ENCODE measurements around the gene LIME1.

Gene LIME1

DNA sequence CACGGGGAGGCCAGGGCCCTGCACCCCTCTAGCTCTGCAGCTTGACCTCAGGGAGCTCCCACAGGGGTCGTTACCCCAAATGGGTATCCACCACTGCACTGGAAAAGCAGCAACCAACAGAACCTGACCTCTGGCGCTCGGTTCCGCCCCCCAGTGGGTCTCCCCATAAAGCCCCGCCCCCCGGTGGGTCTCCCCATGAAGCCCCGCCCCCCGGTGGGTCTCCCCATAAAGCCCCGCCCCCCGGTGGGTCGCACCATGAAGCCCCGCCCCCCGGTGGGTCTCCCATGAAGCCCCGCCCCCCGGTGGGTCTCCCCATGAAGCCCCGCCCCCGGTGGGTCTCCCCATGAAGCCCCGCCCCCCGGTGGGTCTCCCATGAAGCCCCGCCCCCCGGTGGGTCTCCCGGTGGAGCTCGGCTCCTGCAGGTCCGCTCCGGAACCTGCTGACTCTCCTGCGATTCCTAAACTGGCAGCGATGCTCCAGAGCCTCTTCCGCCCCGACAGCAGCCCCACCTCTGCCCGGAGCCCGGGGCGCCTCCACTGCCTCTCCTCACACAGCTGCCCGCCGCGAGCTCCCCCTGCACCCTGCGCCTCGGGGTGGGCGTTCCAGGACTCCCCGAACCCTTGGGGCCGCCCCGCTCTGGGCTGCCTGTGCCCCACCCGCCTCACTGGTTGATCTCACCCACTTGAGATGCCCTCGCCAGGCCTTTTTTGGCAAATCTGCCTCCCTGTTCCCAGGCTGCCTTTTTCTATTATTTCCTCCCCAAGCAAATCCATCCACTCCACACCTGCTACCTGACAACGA is 15.2 kb downstream of the LIME1 start:
- DNase-seq = no peak

DNA sequence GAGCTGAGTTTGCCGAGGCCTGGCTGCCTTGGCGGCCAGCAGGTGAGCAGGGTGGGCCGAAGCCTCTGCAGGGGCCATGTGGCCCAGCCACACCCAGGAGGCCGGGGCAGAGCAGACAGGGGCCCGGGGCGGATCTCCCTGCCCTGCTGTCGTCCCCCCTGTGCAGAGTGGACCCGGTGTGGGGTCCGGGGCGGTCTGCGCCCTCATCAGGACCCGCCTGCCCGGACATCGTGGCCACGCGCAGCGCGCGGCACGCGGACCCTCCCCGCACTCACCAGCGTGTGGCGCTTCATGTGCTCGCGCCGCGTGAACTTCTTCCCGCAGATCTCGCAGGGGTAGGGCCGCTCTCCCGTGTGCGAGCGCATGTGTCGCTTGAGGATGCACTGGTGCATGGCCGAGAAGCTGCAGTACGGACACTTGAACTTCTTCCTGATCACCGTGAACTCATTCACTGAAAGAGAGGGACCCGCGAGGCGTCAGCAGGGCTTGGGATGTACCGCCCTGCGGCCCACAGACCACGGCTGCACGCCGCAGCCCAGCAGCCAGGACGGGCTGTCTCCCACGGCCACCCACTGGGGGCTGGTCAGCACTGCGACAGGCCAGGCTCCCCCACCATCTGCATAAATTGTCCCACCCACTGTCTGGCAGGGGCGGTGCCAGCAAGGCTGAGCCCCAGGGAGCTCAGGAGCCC is 16.1 kb downstream of the LIME1 start:
- no peak for DNase-seq

DNA sequence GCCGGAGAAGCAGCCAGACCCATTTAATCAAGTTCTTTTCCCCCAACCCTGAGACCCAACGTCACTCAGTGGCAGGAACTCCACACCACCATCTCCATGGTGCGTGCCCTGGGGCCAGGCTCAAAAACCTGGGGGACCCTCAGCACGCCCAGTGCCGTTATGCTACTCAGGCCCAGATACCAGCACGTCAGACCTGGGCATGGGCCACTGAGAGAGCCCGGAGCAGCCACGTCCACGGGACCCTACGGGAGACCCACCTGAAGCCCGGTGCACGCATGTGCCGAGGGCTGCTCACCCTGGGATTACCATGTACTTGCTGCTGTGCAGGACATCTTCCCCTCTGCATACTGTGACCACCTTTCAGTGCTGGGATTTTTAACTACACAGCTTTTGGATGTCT is 16.9 kb downstream of the LIME1 start:
- no peak for DNase-seq

DNA sequence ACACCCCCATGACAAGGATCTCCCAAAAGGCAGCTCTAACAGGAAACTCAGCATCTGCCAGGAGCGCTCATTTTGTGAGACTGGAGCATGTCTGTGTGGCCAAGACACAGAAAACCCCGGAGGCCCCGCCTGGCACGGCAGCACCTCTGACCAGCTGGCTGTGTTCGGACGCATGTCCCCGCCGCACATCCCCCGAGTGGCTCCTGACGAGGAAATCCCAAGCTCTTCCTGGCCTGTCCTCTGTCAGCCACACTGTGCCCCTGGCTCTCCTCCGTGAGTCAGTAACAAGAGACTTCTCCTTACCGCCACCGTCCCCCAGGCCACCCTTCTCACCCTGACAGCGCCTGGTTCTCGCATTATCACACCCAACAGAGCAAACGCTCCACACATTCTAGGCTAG is 17.5 kb downstream of the LIME1 start:
- DNase-seq = no peak

- no peak for DNase-seq
Observed at GRCh38 chr20:63755933-63756647, 19.6 kb downstream of the LIME1 start.

DNA sequence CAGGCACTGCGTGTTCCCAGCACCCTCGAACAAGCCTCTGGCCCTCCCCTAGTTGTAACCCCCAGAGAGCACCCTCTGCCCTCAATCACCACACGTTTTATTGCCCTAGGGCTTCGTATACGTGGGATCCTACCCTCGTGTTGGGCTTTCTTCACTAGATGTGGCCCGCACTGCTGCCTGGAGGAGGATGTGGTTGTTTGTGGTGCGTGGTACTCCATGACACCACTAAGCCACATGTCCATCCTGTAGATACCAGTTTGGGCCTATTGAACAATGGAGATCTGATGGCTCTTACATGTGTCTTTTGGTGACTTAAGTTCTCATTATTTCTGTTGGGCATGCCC is 20.2 kb downstream of the LIME1 start:
- no peak for DNase-seq

DNA sequence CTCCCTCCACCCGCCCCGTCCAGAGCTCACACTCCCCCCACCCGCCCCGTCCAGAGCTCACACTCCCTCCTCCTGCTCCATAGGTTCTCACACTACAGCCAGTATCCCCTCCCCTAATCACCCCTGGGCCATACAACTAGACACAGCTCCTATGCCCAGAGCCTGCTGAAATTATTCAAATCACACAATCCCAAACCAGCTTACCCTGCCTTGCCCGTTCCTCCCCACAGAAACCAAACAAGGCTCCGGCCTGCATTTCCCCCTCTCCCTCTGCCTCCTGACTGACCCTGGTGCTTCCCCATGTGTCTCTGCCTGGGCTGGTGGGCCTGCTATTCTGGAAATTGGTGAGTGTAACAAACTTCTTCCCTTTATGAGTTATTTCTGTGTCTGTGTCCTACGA is 21.7 kb downstream of the LIME1 start:
- DNase-seq = no peak

DNA sequence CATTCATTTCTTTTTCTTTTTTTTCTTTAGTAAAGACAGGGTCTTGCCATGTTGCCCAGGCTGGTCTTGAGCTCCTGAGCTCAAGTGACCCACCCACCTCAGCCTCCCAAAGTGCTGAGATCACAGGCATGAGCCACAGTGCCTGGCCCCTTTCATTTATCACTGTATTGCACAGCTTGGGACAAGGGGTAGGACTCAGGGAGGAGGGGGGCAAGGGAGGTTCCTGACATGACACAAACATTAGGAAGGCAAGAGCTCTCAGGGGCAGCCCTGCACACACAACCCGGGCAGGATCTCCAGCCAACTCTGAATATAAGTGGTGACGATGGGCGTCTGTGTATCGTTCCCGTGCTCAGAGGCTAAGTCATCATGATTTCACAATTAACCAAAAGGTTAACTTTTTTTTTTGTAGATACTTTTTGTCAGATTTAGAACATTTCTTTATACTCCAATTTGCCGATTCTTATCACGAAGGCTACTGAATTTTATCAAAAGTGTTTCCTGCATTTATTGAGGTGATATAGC is 23.0 kb downstream of the LIME1 start:
- no peak for DNase-seq

- no peak for DNase-seq
Observed at GRCh38 chr20:63765082-63765873, 28.8 kb downstream of the LIME1 start.

- no peak for DNase-seq
Observed at GRCh38 chr20:63765902-63766301, 29.4 kb downstream of the LIME1 start.

DNA sequence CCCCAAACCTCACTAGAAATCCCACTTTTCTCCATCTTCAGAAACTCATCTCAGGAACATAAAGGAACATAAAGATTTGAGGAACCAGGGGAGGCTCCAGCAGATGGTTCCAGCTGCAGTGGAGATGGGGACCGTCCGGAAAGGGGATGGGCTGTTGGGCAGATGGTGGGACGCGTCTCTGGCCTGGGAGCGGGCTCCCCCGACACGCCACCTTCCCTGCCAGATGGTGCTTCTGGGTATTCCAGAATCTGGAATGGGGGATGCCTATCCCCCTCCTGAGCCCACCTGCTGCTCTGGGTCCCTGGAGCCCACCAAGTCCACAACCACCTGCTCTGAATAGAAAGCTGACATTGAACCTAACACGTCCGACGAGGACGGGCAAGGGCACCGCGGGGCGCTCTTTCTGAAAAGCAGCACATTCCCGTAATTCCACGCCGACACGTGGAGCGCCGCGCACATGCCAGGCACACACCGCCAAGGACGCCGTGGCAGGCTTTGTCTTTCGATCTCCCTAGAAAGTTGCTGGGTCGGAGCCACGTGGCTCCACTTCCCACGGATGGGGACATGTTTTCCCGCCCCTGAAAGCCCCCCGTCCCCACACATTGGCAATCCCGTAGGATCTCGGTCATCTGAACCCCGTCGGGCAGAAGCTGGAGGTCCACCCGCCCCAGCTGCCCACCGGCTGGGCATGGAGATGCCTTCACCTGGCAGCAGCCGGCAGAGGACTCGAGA is 30.4 kb downstream of the LIME1 start:
- DNase-seq = no peak

- no peak for DNase-seq
Observed at GRCh38 chr20:63767456-63767855, 31.0 kb downstream of the LIME1 start.

GRCh38 chr20:63767886-63768285 is 31.4 kb downstream of the LIME1 start:
- DNase-seq = no peak

DNA sequence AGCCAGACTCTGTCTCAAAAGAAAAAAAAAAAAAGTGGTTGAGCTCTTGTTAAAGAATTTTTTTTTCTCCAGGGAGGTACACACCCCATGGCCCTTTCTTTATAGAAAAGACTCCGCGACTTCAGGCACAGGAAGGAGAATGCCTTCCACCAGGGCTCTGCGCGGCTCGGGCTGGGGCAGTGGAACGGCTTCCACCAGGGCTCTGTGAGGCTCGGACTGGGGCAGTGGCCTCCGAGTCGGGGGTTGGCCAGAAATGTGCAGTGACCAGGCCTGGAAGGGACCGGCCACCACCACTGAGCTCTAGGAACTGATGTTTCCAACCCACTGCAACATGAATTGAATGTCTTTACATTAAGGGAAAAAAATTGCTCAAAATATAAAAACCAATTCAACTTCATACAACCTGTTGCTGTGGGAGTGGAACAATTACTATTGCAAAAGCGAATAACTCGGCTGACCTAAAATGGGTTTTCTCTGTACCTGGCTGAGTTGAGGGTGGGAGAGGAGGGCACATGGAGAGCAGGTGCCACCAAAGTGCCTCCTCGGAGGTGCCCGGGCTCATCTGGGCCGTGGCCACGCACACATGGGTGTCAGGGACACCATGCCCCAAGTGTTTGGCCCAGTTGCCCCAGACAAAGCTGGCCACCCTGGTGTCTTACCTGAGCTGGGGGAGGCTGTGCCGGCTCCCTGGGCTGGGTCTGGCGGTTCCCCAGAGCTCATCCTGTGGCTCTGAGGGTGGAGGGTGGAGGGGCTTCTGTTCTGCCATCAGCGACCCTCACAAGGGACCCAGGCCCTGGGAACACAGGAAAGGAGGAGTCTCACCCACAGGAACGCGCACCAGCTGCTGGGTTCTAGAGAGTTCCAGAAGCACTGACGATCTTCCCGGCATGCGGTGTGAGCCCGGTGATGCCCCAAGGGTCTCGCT is 32.4 kb downstream of the LIME1 start:
- no peak for DNase-seq

DNA sequence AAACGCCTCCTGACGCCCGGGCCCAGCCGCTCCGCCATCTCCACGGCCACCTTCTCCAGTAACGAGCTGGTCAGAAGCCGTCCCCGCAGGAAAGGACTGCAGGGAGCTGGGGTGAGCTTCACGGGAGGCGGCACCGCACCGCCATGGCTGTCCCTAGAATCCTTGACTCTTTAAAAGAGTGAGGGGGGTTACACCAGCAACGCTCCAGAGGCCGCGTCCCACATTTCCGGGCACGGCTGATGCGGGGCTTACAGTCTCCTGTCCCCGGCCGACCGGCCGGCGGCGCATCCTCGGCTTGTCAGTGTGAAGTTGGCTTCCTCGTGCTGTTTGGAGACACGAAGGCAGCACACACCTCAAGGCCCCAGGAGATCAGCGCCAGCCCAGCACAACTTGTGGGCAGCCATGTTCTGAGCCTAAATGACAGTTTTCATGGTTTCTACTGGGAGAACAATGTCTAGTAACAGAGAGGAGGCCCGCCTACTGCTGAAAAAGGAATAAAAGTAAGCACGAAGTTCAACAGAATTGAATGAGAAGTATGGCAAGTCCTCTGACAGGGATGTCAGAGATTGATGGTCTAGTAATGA is 33.5 kb downstream of the LIME1 start:
- DNase-seq = no peak

DNA sequence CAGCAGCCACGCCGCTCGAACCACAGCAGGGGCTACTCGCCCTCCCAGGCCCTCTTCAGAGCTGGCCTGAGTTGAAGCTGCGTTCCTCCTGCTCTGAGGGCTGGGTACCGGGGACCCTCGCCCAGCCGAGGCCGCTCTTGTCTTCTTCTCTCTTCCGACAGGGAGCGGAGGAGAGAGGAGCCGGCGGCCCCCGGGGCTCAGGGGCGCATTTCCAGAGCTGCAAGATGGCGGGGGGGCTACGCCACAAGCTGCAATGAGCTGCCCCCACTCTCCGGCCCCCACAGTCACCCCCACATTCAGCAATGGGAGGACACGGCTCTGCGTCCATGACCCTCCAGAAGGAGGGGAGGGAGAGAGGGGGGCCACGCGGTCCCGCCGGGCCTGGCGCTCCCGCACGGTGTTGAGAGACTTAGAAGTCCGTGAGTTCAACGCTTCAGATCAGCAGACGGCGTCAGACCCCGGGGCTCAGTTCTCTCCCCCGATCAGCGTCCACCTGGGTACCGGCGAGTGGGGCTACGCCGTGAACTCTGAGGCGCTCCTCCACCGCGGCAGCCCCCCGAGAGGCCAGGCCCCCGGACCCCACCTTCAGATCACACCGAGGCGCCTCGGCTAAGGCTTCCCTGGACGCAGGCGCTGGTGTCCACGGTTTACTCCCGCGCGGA is 34.7 kb downstream of the LIME1 start:
- no peak for DNase-seq

- no peak for DNase-seq
Observed at GRCh38 chr20:63772781-63773518, 36.5 kb downstream of the LIME1 start.

DNA sequence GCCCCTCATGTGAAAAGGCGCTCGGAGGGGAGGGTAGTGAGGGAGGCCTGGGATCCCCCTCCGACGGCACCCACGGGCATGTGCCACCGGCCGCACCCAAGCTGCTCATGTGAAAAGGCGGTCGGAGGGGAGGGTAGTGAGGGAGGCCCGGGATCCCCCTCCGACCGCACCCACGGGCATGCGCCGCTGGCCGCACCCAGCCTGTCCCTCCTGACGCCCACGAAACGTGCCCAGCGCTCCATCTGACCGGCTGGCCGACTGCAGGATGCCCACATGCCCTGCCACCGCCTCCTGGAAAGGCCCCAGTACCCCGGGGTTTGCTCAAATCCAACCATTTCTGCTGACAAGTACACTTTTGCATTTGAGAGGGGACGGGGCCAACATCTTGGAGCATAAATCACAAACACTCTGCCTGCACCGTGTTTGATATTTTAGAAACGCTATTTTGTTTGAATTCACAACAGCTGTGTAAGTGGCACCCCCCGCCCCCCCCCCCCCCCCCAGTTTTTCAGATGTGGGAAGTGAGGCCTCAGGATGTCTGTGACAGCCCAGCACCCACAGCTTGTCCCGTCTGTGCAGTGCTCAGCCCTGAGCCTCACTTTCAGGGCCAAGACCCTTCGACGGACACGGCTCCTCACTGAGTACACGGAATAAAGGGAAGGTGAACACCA is 37.2 kb downstream of the LIME1 start:
- no peak for DNase-seq

GRCh38 chr20:63774306-63774705 is 37.8 kb downstream of the LIME1 start:
- no peak for DNase-seq
